HepG2 (cell line): ENCODE data around the gene P2RX3. TPM values are rescaled to one million over a fixed set of nuclear protein-coding genes. Genes with fewer than 3 reads are reported as not detected.
A peak's percentile ranks its signal among the peaks of the same experiment; 100 is the strongest.

Experiments used
- ATAC-seq: fragments of 200-7000 bp; cut with Tn5 transposase; 3 replicates; pipeline ENCODE4 v1.9.1; 2020; ENCODE audit warnings: mild to moderate bottlenecking, moderate library complexity
- BruUV-seq: library from RNA; stranded (reverse); fragments of 400-500 nt; replicated peaks from 2 replicates; lab custom pipeline; 2021; lab: Mats Ljungman, UMichigan
- CTCF ChIA-PET: fragments of 300-600 bp; formaldehyde crosslinking; extraction: SDS; loops from one replicate; lab custom pipeline; 2021; ENCODE audit warnings: low total read pairs, inconsistent platforms, low intra/inter-chr PET ratio; lab: Yijun Ruan, JAX
- POLR2A ChIA-PET: fragments of 350-600 bp; sonication (Branson Sonifier 250); formaldehyde crosslinking; loops from one replicate; lab custom pipeline; 2020; ENCODE audit warnings: antibody characterized with exemption, inconsistent platforms; lab: Yijun Ruan, JAX
- DNase-seq: peaks from one replicate; pipeline ENCODE4 v3.0.0-alpha.2; 2015; ENCODE audit warnings: low spot score
- FAIRE-seq: peaks from 3 replicates; lab custom pipeline; 2011; peaks lifted over from hg19 to GRCh38; lab: Jason Lieb, UNC
- H2AFZ ChIP-seq: one replicate; pipeline ENCODE4 v1.6.1; 2011; ENCODE audit warnings: low read length, inconsistent platforms
- H3K27ac ChIP-seq: fragments of 300-600 bp; 3 replicates; pipeline ENCODE4 v1.8.0; 2011; ENCODE audit warnings: mixed run types, mild to moderate bottlenecking, mixed read lengths, low read length, inconsistent platforms; ENCODE audit not compliant: insufficient read depth; ENCODE audit errors: extremely low read length
- H3K27me3 ChIP-seq, 2 experiments: fragments of 200-600 bp in 1 of 2; 2 replicates in 1 of 2; 3 replicates in 1 of 2; pipeline versions ENCODE4 v1.6.0 to v1.8.0; 2011; ENCODE audit warnings: low read length in 2 of 2, mild to moderate bottlenecking in 2 of 2, moderate library complexity in 2 of 2, inconsistent platforms in 1 of 2; ENCODE audit not compliant: insufficient read depth in 2 of 2, control insufficient read depth in 1 of 2
- H3K36me3 ChIP-seq, 2 experiments: fragments of 200-600 bp in 1 of 2; replicated peaks in 1 of 2; 2 replicates in 1 of 2; 3 replicates in 1 of 2; pipeline versions ENCODE4 v1.5.1 to v1.8.0; 2011; ENCODE audit warnings: low read length in 2 of 2, inconsistent platforms in 1 of 2; ENCODE audit not compliant: insufficient read depth in 2 of 2, control insufficient read depth in 1 of 2
- H3K4me1 ChIP-seq: 2 replicates; pipeline ENCODE4 v1.5.1; 2012; ENCODE audit warnings: low read length, inconsistent platforms; ENCODE audit not compliant: insufficient read depth
- H3K4me2 ChIP-seq: 2 replicates; pipeline ENCODE4 v1.6.0; 2011; ENCODE audit warnings: low read depth, low read length, inconsistent platforms
- H3K4me3 ChIP-seq, 3 experiments: fragments of 200-600 bp in 1 of 3; sonication (generic), shearing (Covaris generic) in 1 of 3; replicated peaks in 1 of 3; 2 replicates each; pipeline ENCODE4 v1.5.1; 2011 to 2016; ENCODE audit warnings: low read length in 3 of 3, inconsistent platforms in 2 of 3, low read depth in 2 of 3, mild to moderate bottlenecking in 2 of 3, control low read depth in 1 of 3, mixed read lengths in 1 of 3; ENCODE audit not compliant: insufficient read depth in 1 of 3
- H3K79me2 ChIP-seq: one replicate; pipeline ENCODE4 v1.6.1; 2011; ENCODE audit warnings: low read length, inconsistent platforms; ENCODE audit not compliant: insufficient read depth
- H3K9ac ChIP-seq: 2 replicates; pipeline ENCODE4 v1.6.0; 2011; ENCODE audit warnings: mild to moderate bottlenecking, low read depth, low read length, inconsistent platforms; ENCODE audit not compliant: insufficient read depth
- H3K9me3 ChIP-seq: 2 replicates; pipeline ENCODE4 v1.5.1; 2012; ENCODE audit warnings: mild to moderate bottlenecking, low read length
- H4K20me1 ChIP-seq: 2 replicates; pipeline ENCODE4 v1.6.0; 2011; ENCODE audit warnings: inconsistent platforms, mild to moderate bottlenecking, low read length, moderate library complexity; ENCODE audit not compliant: insufficient read depth
- CREM ChIP-seq, 2 experiments: sonication (generic) in 1 of 2; formaldehyde crosslinking in 1 of 2; IDR thresholded peaks; 2 replicates each; pipeline versions ENCODE4 v1.4.0 to v1.6.1; 2016 to 2020; ENCODE audit warnings: antibody characterized with exemption in 1 of 2, mild to moderate bottlenecking in 1 of 2, missing genetic modification reagents in 1 of 2
- PCBP2 ChIP-seq: fragments of 200-400 bp; formaldehyde crosslinking; optimal IDR thresholded peaks from 2 replicates; pipeline ENCODE3; 2018; ENCODE audit warnings: low read length, low read depth; ENCODE audit not compliant: poor library complexity, severe bottlenecking
- ZNF12 ChIP-seq: sonication (generic); formaldehyde crosslinking; IDR thresholded peaks from 2 replicates; pipeline ENCODE4 v1.5.0; 2020; ENCODE audit warnings: missing genetic modification reagents
- ZNF318 ChIP-seq: sonication (generic); formaldehyde crosslinking; IDR thresholded peaks from 2 replicates; pipeline ENCODE4 v1.4.0; 2020; ENCODE audit warnings: mild to moderate bottlenecking, missing genetic modification reagents
- WGBS: methylation state at CpG from one replicate; pipeline ENCODE4 v1.1.6; 2017; ENCODE audit warnings: low lambda C conversion rate; 5-methylcytosine and 5-hydroxymethylcytosine counted together
- in situ Hi-C: cut with HindIII; loops from 2 replicates; pipeline ENCODE4 v1.10.0; 2017; ENCODE audit warnings: low pct_unique_long_range_greater_than_20kb; ENCODE audit not compliant: extremely low pct_ligation_motif_present
- intact Hi-C: fragments of 100-400 bp; cut with micrococcal nuclease; formaldehyde crosslinking; loops from one replicate; pipeline ENCODE4 v1.10.0; 2022; ENCODE audit not compliant: unreplicated experiment
- polyA plus RNA-seq, 8 experiments: library from polyadenylated mRNA; depleted of rRNA in 3 of 8; stranded (reverse) in 7 of 8; unstranded in 1 of 8; fragments of >200 nt; fragmentation: Illumina TruSeq in 4 of 8; extraction: Trizol in 4 of 8; gene quantifications; 2 replicates each; pipeline versions ENCODE4 v1.2.1 to v1.2.3, GENCODE V29; 2011 to 2016; ENCODE audit warnings: low read depth in 4 of 8, missing spikeins in 1 of 8, mixed read lengths in 1 of 8; ENCODE audit not compliant: insufficient read depth in 1 of 8
- total RNA-seq, 5 experiments: library from RNA; depleted of rRNA; stranded (reverse); fragments of >200 nt; fragmentation: Illumina TruSeq; extraction: Trizol; gene quantifications; 2 replicates each; pipeline ENCODE4 v1.2.3, GENCODE V29; 2016; ENCODE audit warnings: low read depth in 1 of 5

P2RX3 gene
- total and polyA plus RNA-seq, 2 of the 13 experiments (the other 11 are each of a cell fraction or from before 2014, with no cell fraction given), result 0.08 TPM; not detected in 1

- Histone ChIP-seq H3K9me3 (no peaks in the 10 kb centered on the region), H3K27ac (no peak overlapping the region), H3K79me2 (no peaks in the 10 kb centered on the region), H3K4me1 (peaks cover 15% of the 10 kb centered on the region), H3K9ac (no peak overlapping the region), H3K36me3 (no peaks in the 10 kb centered on the region), H3K4me2 (no peak overlapping the region), H3K27me3 (peaks cover 0 to 19% of the 10 kb centered on the region in 2 experiments; a peak in 2 of 5 replicates), H3K4me3 (no peak overlapping the region), H4K20me1 (no peaks in the 10 kb centered on the region), H2AFZ (no peak overlapping the region)
- FAIRE-seq, result no peak
- TF ChIP-seq ZNF12, result peak; percentile 93
- no peak for TF ChIP-seq PCBP2
- ChIA-PET CTCF (no interaction called here), POLR2A (no interaction called here)
- intact Hi-C loops (no loop called here), in situ Hi-C loops (no loop called here)
- no peak for ATAC-seq
- 28% methylated on average over 6 of the region's 7 CpGs for WGBS
- no TSS peak for BruUV-seq
- no peak for DNase-seq
Observed at GRCh38 chr11:57363131-57364080, 25.3 kb downstream of the P2RX3 start.

GRCh38 chr11:57364851-57365660, 26.9 kb downstream of the P2RX3 start:
- Histone ChIP-seq H3K4me1 (peaks cover 8% of the 10 kb centered on the region), H3K9ac (no peak overlapping the region), H3K9me3 (no peaks in the 10 kb centered on the region), H4K20me1 (no peaks in the 10 kb centered on the region), H3K36me3 (no peaks in the 10 kb centered on the region), H2AFZ (no peak overlapping the region), H3K79me2 (no peaks in the 10 kb centered on the region), H3K27ac (no peak overlapping the region), H3K4me3 (no peak overlapping the region), H3K27me3 (peaks cover 3 to 14% of the 10 kb centered on the region in 2 experiments; a peak in 3 of 5 replicates), H3K4me2 (no peak overlapping the region)
- intact Hi-C loops (no loop called here), in situ Hi-C loops (no loop called here)
- DNase-seq (no peak), FAIRE-seq (no peak), ATAC-seq (no peak)
- POLR2A ChIA-PET, result no interaction called here
- CTCF ChIA-PET, result no interaction called here
- 0% methylated on average over 5 of the region's 9 CpGs for WGBS
- BruUV-seq, result no TSS peak
- TF ChIP-seq ZNF318 (CRISPR knock-in tag) (no peak), CREM (IDR thresholded peaks at IDR 0.05) (no peak), CREM (CRISPR knock-in tag; IDR thresholded peaks at IDR 0.05) (no peak)
